IMR-90 (cell line): ENCODE measurements around the gene LRRC57.

ENCODE experiments used
- BHLHE40 ChIP-seq: fragments of 150-350 bp; IDR thresholded peaks from 2 replicates; pipeline ENCODE4 v1.6.1; 2016; ENCODE audit warnings: mild to moderate bottlenecking, low read depth, low read length
- CEBPB ChIP-seq: IDR thresholded peaks from 2 replicates; pipeline ENCODE4 v1.6.1; 2012; ENCODE audit warnings: low read depth, low read length, improper control_type of control experiment
- ELK1 ChIP-seq: fragments of 150-350 bp; IDR thresholded peaks from 2 replicates; pipeline ENCODE4 v1.6.1; 2016; ENCODE audit warnings: low read depth, mild to moderate bottlenecking, low read length, moderate library complexity, borderline replicate concordance
- FOS ChIP-seq: fragments of 150-350 bp; IDR thresholded peaks from 2 replicates; pipeline ENCODE4 v1.6.1; 2016; ENCODE audit warnings: low read depth, low read length
- MAFK ChIP-seq: IDR thresholded peaks from 2 replicates; pipeline ENCODE4 v1.6.1; 2012; ENCODE audit warnings: low read depth, low read length, improper control_type of control experiment
- MAZ ChIP-seq: IDR thresholded peaks from 2 replicates; pipeline ENCODE4 v1.6.1; 2012; ENCODE audit warnings: low read depth, mild to moderate bottlenecking, low read length, improper control_type of control experiment, moderate library complexity, borderline replicate concordance
- MXI1 ChIP-seq: IDR thresholded peaks from 2 replicates; pipeline ENCODE4 v1.6.1; 2012; ENCODE audit warnings: low read depth, mild to moderate bottlenecking, low read length, moderate library complexity, borderline replicate concordance
- POLR2A ChIP-seq: IDR thresholded peaks from 2 replicates; pipeline ENCODE4 v1.6.1; 2012; ENCODE audit warnings: mild to moderate bottlenecking, low read depth, low read length
- RAD21 ChIP-seq: IDR thresholded peaks from 2 replicates; pipeline ENCODE4 v1.6.1; 2012; ENCODE audit warnings: low read length, improper control_type of control experiment
- RFX5 ChIP-seq: IDR thresholded peaks from 2 replicates; pipeline ENCODE4 v1.8.0; 2012; ENCODE audit warnings: low read depth, mild to moderate bottlenecking, low read length, moderate library complexity
- SMC3 ChIP-seq: fragments of 150-350 bp; IDR thresholded peaks from 2 replicates; pipeline ENCODE4 v1.6.1; 2016; ENCODE audit warnings: low read depth, mild to moderate bottlenecking, antibody characterized with exemption, low read length, moderate library complexity
- TF ChIP-seq, protein P1 (sequence below): conservative IDR thresholded peaks from 2 replicates; pipeline ENCODE4 v1.5.1; 2012; ENCODE audit warnings: mild to moderate bottlenecking, low read depth, low read length, improper control_type of control experiment

GRCh38 chr15:42549032-42549491, 469 bp upstream of the LRRC57 start:
- TF ChIP-seq POLR2A (no peak), ELK1 (no peak), CEBPB (no peak), MXI1 (no peak), RFX5 (no peak), SMC3 (no peak), RAD21 (no peak), BHLHE40 (no peak), FOS (no peak), MAFK (no peak), MAZ (no peak)
- TF ChIP-seq, protein P1, sequence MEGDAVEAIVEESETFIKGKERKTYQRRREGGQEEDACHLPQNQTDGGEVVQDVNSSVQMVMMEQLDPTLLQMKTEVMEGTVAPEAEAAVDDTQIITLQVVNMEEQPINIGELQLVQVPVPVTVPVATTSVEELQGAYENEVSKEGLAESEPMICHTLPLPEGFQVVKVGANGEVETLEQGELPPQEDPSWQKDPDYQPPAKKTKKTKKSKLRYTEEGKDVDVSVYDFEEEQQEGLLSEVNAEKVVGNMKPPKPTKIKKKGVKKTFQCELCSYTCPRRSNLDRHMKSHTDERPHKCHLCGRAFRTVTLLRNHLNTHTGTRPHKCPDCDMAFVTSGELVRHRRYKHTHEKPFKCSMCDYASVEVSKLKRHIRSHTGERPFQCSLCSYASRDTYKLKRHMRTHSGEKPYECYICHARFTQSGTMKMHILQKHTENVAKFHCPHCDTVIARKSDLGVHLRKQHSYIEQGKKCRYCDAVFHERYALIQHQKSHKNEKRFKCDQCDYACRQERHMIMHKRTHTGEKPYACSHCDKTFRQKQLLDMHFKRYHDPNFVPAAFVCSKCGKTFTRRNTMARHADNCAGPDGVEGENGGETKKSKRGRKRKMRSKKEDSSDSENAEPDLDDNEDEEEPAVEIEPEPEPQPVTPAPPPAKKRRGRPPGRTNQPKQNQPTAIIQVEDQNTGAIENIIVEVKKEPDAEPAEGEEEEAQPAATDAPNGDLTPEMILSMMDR: no peak
